GM18507 (cell line): ENCODE measurements around the gene CFAP100.

Experiments
- DNase-seq: peaks from one replicate; pipeline ENCODE4 v3.0.0; 2011; ENCODE audit warnings: low read depth; ENCODE audit not compliant: insufficient read length; ENCODE audit errors: extremely low spot score
- FAIRE-seq: peaks from 2 replicates; lab custom pipeline; 2011; peaks lifted over from hg19 to GRCh38; lab: Jason Lieb, UNC

CFAP100 gene

GRCh38 chr3:126417515-126417914, 22.8 kb downstream of the CFAP100 start:
- DNase-seq (no peak), FAIRE-seq (no peak)

GRCh38 chr3:126417981-126418530, 23.3 kb downstream of the CFAP100 start:
- FAIRE-seq, result no peak
- DNase-seq, result no peak

DNA sequence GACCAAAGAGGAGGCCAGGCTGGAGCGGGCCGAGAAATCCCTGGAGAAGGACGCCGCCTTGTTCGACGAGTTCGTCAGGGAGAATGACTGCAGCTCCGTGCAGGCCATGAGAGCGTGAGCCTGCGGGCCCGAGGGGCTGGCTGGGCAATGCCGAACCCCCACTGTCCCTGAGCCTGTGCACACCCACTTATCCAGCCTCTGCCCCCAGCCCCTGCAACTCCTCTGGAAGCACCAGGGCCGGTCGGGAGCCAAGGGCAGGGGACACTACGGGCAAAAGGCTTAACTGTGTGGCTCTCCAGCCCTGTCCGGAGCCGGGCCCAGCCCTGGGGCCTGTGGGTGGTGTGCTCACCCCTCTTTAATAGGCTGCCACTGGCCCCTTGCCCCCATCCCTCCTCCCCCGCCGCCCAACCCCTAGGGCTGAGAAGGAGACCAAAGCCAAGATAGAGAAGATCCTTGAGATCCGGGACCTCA, 24.0 kb downstream of the CFAP100 start:
- DNase-seq, result no peak
- no peak for FAIRE-seq

DNA sequence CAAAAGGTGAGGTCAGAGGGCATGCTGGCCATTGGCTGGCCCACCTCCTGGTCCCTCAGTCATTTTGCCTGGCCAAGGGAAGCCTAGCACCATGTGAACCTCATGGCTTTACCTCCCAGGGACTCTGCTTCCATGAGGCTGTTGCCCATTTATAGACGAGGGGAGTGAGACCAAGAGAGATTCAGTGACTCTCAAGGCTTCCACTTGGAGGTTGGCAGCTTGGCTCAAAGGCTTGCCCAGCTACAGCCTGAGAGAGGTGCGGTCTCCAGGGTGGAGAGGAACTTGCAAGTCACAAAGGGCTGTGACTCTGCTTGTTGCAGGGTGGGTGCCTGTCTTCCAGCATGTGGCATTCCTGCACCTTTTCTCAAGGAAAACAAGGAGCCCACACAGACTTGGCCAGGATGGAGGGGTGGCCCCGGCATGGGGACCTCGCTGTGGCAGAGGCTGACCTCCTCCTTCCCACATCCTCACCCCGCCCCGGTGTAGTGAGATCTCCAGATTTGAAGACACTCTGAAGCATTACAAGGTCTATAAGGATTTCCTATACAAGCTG, 24.5 kb downstream of the CFAP100 start:
- DNase-seq (no peak), FAIRE-seq (no peak)

- DNase-seq (no peak), FAIRE-seq (no peak)
Measured at GRCh38 chr3:126419886-126420786, 25.4 kb downstream of the CFAP100 start.

DNA sequence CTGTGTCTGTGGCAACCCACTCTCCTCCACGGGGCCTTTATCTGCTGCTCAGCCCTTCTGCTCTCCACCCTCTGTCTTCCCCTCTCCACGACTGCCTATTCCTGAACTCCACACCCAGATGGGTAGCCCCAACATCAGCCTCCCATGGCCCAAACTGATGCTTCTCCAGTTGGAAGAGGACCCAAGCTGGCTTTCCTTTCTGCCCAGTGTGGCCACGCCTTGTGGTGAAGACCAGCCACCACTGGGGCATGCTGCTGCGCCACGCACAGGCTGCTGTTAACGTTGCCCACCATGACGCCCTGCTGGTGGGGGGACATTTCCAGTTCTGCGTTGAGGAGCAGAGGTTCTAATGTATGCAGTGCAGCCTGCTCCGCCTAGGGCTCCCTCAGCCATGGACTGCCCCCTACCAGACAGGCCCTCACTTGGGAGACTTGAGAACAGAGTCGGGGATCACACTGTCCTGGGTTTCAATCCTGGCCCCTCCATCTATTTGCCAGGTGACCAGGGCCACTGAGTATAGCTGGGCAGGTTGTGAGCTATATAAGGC, 26.9 kb downstream of the CFAP100 start:
- no peak for DNase-seq
- FAIRE-seq, result no peak

DNA sequence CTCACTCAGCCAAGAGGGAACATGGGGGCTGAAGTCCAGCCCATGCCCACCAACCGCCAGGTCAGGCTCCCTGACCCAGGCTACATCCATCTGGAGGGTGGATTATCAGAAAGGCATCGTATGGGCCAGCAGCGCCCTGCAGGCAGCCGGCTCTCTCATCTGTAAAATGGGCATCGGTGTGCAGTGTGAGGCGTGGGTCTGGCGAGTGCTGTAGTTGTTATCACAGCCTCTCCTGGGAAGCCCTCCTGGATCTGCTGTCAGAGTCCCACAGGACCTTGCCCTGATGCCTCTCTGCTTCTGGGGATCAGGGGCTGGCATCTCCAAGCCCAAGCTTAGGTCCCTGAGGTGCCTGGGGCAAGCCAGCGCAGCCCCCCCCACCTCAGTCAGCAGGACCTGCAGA, 27.4 kb downstream of the CFAP100 start:
- DNase-seq (no peak), FAIRE-seq (no peak)

GRCh38 chr3:126422571-126423091, 27.9 kb downstream of the CFAP100 start:
- DNase-seq (no peak), FAIRE-seq (no peak)

DNA sequence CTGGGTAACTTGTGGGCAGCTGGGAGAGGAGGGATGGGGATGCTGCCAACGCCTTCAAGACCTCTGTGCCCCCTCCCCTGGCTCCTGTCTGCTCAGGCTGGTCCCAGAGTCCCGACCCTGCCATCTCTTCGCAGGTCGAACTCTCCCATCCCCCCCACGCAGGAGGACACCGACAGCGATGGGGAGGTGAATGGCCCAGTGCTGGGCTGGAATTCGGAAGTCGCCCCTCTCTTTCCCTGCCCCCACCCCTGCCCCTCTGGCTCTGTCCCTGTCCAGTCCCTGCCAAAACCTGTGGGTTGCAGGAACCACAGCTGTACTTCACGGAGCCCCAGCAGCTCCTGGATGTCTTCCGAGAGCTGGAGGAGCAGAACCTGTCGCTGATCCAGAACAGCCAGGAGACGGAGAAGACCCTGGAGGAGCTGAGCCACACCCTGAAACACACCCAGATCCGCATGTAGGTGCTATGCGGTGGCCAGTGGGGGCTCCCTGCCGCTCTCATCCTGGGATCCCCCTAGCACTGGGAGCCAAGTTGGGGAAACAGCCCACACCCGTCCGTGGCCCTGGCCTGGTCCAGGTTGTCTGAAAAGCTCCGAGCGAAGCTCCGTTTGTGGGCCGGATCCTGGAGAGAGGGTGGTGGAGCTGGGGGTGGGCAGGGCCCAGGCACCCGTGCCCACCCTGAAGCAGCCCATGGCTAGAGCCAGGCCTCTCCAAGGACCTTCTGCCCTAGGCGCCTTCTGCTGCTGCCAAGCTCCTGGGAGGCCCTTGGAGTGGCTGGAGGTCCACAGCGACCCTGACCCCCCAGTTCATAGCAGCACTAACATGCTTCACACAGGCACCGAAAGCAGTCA, 28.7 kb downstream of the CFAP100 start:
- DNase-seq (no peak), FAIRE-seq (no peak)

- FAIRE-seq, result no peak
- DNase-seq, result no peak
Measured at GRCh38 chr3:126424039-126424717, 29.5 kb downstream of the CFAP100 start.

DNA sequence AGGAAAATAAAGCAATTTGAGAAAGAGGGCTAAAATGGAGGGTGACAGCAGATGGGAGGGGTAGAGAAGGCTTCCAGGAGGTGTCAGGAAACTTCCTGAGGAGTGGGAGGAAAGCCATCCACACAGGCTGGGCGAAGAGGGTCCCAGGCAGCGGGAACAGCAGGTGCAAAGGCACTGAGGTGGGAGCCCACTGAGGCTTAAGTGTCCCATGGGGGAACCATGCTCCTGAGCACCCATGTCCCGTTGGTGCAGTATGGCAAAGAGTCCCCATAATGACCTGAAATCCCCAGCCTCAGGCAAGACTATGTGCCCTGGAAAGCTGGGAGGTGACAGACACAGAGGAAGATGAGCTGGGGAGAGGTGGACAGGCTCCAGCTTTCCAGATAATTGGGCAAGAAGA, 30.0 kb downstream of the CFAP100 start:
- no peak for FAIRE-seq

DNA sequence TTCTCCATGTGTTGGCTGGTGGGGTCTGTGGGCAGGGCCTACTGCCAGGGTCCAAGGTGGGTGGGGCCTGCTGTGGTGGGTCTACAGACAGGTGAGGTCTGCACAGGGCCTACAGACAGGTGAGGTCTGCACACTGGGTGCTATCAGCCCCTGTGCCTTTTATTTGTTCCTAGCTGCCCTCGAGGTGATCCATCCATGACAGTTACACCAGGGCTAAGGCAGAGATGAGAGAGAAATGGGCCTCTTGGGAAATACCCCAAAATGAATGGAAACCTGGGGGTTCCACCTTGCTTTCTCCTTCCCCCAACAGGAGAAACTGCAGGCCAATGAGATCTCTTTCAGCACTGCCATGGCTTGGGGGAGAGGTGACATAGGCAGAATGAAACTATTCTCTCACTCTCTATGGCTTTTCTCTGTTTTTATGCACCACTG, 36.4 kb downstream of the CFAP100 start:
- FAIRE-seq (peak; percentile 44), DNase-seq (peak; percentile 8)

More for the DNA sequence above, 30.0 kb downstream of the CFAP100 start:
- no peak for DNase-seq

GRCh38 chr3:126432361-126433104, 37.8 kb downstream of the CFAP100 start:
- FAIRE-seq (no peak), DNase-seq (no peak)

GRCh38 chr3:126433105-126433430, 38.4 kb downstream of the CFAP100 start:
- FAIRE-seq (no peak), DNase-seq (no peak)

DNA sequence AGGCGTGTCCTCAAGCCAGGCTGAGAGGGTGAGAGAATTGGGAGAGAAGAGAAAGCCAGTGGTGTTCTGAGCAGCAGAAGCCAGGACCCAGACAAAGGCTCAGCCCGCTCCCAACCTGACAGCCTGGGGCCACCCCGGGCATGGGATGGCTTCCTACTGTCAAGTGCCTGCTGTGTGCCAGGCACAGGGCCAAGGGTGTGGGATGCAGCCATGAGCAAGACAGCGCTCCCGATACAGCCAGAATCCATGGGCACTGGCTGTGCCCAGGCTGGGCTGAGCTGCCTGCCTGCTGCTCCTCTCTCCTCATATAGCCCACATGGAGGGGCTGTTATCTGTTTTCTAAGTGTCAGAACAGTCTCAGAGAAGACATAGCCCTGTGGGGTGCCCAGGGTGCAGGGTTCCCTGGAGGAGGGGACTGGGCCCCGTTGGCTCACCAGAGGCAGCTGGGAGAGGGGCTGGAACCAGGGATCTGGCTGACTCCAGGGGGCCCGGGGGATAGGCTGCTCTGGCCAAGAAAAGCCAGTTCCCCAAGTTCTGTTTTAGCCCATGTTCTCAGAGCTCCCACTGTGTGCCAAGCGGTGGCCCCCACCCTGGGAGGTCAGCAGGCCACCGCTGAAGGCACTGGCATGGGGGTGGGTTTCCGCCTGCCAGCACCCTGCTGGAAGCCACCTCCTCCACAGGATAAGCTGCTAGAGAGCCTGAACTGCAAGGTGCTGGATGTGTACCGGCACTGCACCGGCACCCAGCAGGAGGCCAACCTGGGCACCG, 39.0 kb downstream of the CFAP100 start:
- DNase-seq, result no peak
- FAIRE-seq, result no peak

DNA sequence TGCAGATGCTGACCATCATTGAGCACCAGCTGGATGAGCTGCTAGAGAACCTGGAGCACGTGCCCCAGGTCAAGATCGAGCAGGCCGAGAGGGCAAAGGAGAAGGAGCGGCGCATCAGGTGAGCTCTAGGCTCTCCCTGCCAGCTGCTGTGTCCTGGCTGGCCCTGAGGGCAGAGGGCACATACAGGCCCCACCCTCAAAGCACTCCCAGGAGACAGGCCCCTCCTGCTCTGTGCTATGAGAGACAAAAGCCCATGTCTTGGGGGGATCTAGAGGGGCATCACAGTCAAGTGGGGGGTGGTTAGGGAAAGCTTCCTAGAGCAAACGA, 39.5 kb downstream of the CFAP100 start:
- DNase-seq (no peak), FAIRE-seq (no peak)

- DNase-seq (no peak), FAIRE-seq (no peak)
Measured at GRCh38 chr3:126434931-126435411, 40.3 kb downstream of the CFAP100 start.
